GM23338 (cell line): ENCODE measurements around the gene ACAN. TPM values are rescaled to one million over a fixed set of nuclear protein-coding genes. Genes with fewer than 3 reads are reported as not detected.

Experiments
- ATAC-seq: fragments of 200-7000 bp; cut with Tn5 transposase; 3 replicates; pipeline ENCODE4 v1.9.1; 2020
- DNase-seq: peaks from one replicate; pipeline ENCODE4 v3.0.0-alpha.2; 2015; ENCODE audit warnings: low spot score
- H2AFZ ChIP-seq: fragments of 200-600 bp; sonication (generic); 2 replicates; pipeline ENCODE4 v1.8.0; 2016; ENCODE audit warnings: antibody characterized with exemption, mild to moderate bottlenecking, moderate library complexity
- H3F3A ChIP-seq: fragments of 200-600 bp; sonication (generic); replicated peaks from 2 replicates; pipeline ENCODE4 v1.8.0; 2017; ENCODE audit warnings: antibody characterized with exemption, mixed run types, low read depth
- H3K27ac ChIP-seq: fragments of 200-600 bp; sonication (generic); 2 replicates; pipeline ENCODE4 v1.6.1; 2016; ENCODE audit warnings: low read depth
- H3K27me3 ChIP-seq: fragments of 200-600 bp; sonication (generic); 2 replicates; pipeline ENCODE4 v1.8.0; 2016; ENCODE audit warnings: mild to moderate bottlenecking, mixed run types, moderate library complexity; ENCODE audit not compliant: insufficient read depth
- H3K36me3 ChIP-seq: fragments of 200-600 bp; sonication (generic); 2 replicates; pipeline ENCODE4 v1.8.0; 2016; ENCODE audit warnings: mild to moderate bottlenecking; ENCODE audit not compliant: insufficient read depth
- H3K4me1 ChIP-seq: fragments of 200-600 bp; sonication (generic); 2 replicates; pipeline ENCODE4 v1.8.0; 2016; ENCODE audit warnings: mild to moderate bottlenecking, moderate library complexity; ENCODE audit not compliant: insufficient read depth
- H3K4me2 ChIP-seq: fragments of 200-600 bp; sonication (generic); 2 replicates; pipeline ENCODE4 v1.7.1; 2017; ENCODE audit warnings: mixed run types
- H3K4me3 ChIP-seq: fragments of 200-600 bp; sonication (generic); 2 replicates; pipeline ENCODE4 v1.6.1; 2016; ENCODE audit warnings: mixed run types
- H3K79me2 ChIP-seq: fragments of 200-600 bp; sonication (generic); replicated peaks from 2 replicates; pipeline ENCODE4 v1.8.0; 2017; ENCODE audit warnings: mild to moderate bottlenecking; ENCODE audit not compliant: insufficient read depth
- H3K9me2 ChIP-seq: fragments of 200-600 bp; sonication (generic); 2 replicates; pipeline ENCODE4 v1.8.0; 2017; ENCODE audit not compliant: insufficient read depth
- H4K20me1 ChIP-seq: fragments of 200-600 bp; sonication (generic); replicated peaks from 2 replicates; pipeline ENCODE4 v1.8.0; 2017; ENCODE audit warnings: mild to moderate bottlenecking; ENCODE audit not compliant: insufficient read depth
- H3K27ac Mint-ChIP-seq: 2 replicates; pipeline ENCODE4 v1.8.0; 2020; ENCODE audit warnings: inconsistent platforms, mild to moderate bottlenecking, moderate library complexity, mixed read lengths
- H3K27me3 Mint-ChIP-seq: 3 replicates; pipeline ENCODE4 v1.8.0; 2022; ENCODE audit warnings: low read depth, mild to moderate bottlenecking, moderate library complexity, mixed read lengths, inconsistent platforms; ENCODE audit not compliant: insufficient read depth, poor library complexity
- H3K36me3 Mint-ChIP-seq: 3 replicates; pipeline ENCODE4 v1.8.0; 2021; ENCODE audit warnings: low read depth, mild to moderate bottlenecking, inconsistent platforms, moderate library complexity, mixed read lengths
- H3K4me1 Mint-ChIP-seq: 3 replicates; pipeline ENCODE4 v1.8.0; 2020; ENCODE audit warnings: mild to moderate bottlenecking, inconsistent platforms, mixed read lengths
- H3K4me3 Mint-ChIP-seq: 3 replicates; pipeline ENCODE4 v1.8.0; 2021; ENCODE audit warnings: moderate library complexity, mild to moderate bottlenecking, inconsistent platforms, mixed read lengths
- H3K9me3 Mint-ChIP-seq: 3 replicates; pipeline ENCODE4 v1.8.0; 2020; ENCODE audit warnings: moderate library complexity, mild to moderate bottlenecking, inconsistent platforms, mixed read lengths
- CTCF ChIP-seq, 2 experiments: fragments of 200-600 bp in 1 of 2; sonication (generic) in 1 of 2; conservative IDR thresholded peaks; 2 replicates each; pipeline versions ENCODE4 v1.5.1 to v1.6.1; 2016 to 2017; ENCODE audit warnings: antibody characterized with exemption in 2 of 2, low read depth in 2 of 2, mild to moderate bottlenecking in 2 of 2, moderate library complexity in 1 of 2
- EZH2 ChIP-seq: fragments of 200-600 bp; sonication (generic); IDR thresholded peaks from one replicate; pipeline ENCODE4 v1.8.0; 2017; ENCODE audit warnings: antibody characterized with exemption, mild to moderate bottlenecking, low read depth; ENCODE audit not compliant: unreplicated experiment
- POLR2AphosphoS5 ChIP-seq: IDR thresholded peaks from 2 replicates; pipeline ENCODE4 v1.6.1; 2016; ENCODE audit warnings: antibody characterized with exemption, low read depth
- polyA plus RNA-seq: library from polyadenylated mRNA; unstranded; fragments of >200 nt; fragmentation: Nextera tagmentation; extraction: Ambion mirVana; gene quantifications from 2 replicates; pipeline ENCODE4 v1.2.1, GENCODE V29; 2016
- total RNA-seq: library from RNA; depleted of rRNA; stranded (reverse); fragments of >200 nt; shearing (Covaris generic); gene quantifications from 2 replicates; pipeline ENCODE4 v1.2.3, GENCODE V29; 2014
- TF ChIP-seq, protein P1 (sequence below): IDR thresholded peaks from one replicate; pipeline ENCODE4 v1.6.1; 2018; ENCODE audit warnings: antibody characterized with exemption; ENCODE audit not compliant: unreplicated experiment

The ACAN gene
- total and polyA plus RNA-seq, 2 experiments from 2014 or later = 2.5 to 4.9 TPM

- Histone ChIP-seq H3K4me3 (no peak overlapping the region), H3K27ac (no peak overlapping the region), H3K79me2 (no peaks in the 10 kb centered on the region), H3K4me1 (no peaks in the 10 kb centered on the region), H3K9me2 (no peaks in the 10 kb centered on the region), H3F3A (no peaks in the 10 kb centered on the region), H3K36me3 (no peaks in the 10 kb centered on the region), H4K20me1 (no peaks in the 10 kb centered on the region), H3K4me2 (no peak overlapping the region), H2AFZ (no peak overlapping the region), H3K27me3 (no peaks in the 10 kb centered on the region)
- Mint-ChIP-seq H3K36me3 (no peaks in the 10 kb centered on the region), H3K27me3 (peaks cover 5% of the 10 kb centered on the region), H3K4me3 (no peak overlapping the region), H3K9me3 (no peaks in the 10 kb centered on the region), H3K4me1 (no peaks in the 10 kb centered on the region), H3K27ac (no peak overlapping the region)
- DNase-seq (no peak), ATAC-seq (no peak)
- TF ChIP-seq, protein P1, sequence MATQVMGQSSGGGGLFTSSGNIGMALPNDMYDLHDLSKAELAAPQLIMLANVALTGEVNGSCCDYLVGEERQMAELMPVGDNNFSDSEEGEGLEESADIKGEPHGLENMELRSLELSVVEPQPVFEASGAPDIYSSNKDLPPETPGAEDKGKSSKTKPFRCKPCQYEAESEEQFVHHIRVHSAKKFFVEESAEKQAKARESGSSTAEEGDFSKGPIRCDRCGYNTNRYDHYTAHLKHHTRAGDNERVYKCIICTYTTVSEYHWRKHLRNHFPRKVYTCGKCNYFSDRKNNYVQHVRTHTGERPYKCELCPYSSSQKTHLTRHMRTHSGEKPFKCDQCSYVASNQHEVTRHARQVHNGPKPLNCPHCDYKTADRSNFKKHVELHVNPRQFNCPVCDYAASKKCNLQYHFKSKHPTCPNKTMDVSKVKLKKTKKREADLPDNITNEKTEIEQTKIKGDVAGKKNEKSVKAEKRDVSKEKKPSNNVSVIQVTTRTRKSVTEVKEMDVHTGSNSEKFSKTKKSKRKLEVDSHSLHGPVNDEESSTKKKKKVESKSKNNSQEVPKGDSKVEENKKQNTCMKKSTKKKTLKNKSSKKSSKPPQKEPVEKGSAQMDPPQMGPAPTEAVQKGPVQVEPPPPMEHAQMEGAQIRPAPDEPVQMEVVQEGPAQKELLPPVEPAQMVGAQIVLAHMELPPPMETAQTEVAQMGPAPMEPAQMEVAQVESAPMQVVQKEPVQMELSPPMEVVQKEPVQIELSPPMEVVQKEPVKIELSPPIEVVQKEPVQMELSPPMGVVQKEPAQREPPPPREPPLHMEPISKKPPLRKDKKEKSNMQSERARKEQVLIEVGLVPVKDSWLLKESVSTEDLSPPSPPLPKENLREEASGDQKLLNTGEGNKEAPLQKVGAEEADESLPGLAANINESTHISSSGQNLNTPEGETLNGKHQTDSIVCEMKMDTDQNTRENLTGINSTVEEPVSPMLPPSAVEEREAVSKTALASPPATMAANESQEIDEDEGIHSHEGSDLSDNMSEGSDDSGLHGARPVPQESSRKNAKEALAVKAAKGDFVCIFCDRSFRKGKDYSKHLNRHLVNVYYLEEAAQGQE = no peak
- TF ChIP-seq EZH2 (no peak), POLR2AphosphoS5 (no peak), CTCF (conservative IDR thresholded peaks at IDR 0.05; ENCODE audit: low read depth in 2 of 2) (no peak)
These were observed 38.9 kb downstream of the ACAN start for GRCh38 chr15:88842156-88842555.

DNA sequence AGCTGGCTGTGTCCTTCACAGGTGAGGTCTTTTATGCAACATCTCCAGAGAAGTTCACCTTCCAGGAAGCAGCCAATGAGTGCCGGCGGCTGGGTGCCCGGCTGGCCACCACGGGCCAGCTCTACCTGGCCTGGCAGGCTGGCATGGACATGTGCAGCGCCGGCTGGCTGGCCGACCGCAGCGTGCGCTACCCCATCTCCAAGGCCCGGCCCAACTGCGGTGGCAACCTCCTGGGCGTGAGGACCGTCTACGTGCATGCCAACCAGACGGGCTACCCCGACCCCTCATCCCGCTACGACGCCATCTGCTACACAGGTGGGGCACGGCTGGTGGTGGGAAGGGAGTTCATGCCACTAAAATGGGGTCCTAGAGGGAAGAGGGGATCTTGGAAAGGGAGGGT, 40.1 kb downstream of the ACAN start:
- Mint-ChIP-seq H3K27ac (no peak overlapping the region), H3K9me3 (no peaks in the 10 kb centered on the region), H3K27me3 (peaks cover 5% of the 10 kb centered on the region), H3K4me1 (no peaks in the 10 kb centered on the region), H3K4me3 (no peak overlapping the region), H3K36me3 (no peaks in the 10 kb centered on the region)
- Histone ChIP-seq H3K27me3 (no peaks in the 10 kb centered on the region), H3K79me2 (no peaks in the 10 kb centered on the region), H3K4me2 (no peak overlapping the region), H3K9me2 (no peaks in the 10 kb centered on the region), H3K4me1 (no peaks in the 10 kb centered on the region), H4K20me1 (no peaks in the 10 kb centered on the region), H2AFZ (no peak overlapping the region), H3K4me3 (no peak overlapping the region), H3K36me3 (no peaks in the 10 kb centered on the region), H3F3A (no peaks in the 10 kb centered on the region), H3K27ac (no peak overlapping the region)
- DNase-seq (no peak), ATAC-seq (no peak)
- TF ChIP-seq POLR2AphosphoS5 = no peak
- TF ChIP-seq, protein P1 = no peak
